Calu3 (cell line): ENCODE data around the gene FAM131C. TPM values are rescaled to one million over a fixed set of nuclear protein-coding genes. Genes with fewer than 3 reads are reported as not detected.
"Not testable (repeated sequence)": the region's sequence is repeated elsewhere in the genome, so short reads cannot be mapped to it uniquely, and the experiment has no call there.

Experiments
- BruUV-seq: library from RNA; stranded (reverse); fragments of 400-500 nt; replicated peaks from 2 replicates; lab custom pipeline; 2021; lab: Mats Ljungman, UMichigan
- CTCF ChIA-PET: fragments of 300-600 bp; sonication (Branson Sonifier 250); formaldehyde crosslinking; loops from one replicate; lab custom pipeline; 2022; ENCODE audit warnings: antibody characterized with exemption; lab: Charles Lee
- DNase-seq: peaks from one replicate; pipeline ENCODE4 v3.0.0; 2022
- H3K27ac Mint-ChIP-seq: one replicate; pipeline ENCODE4 v1.8.0; 2022; ENCODE audit warnings: mixed read lengths; ENCODE audit not compliant: unreplicated experiment
- H3K27me3 Mint-ChIP-seq: one replicate; pipeline ENCODE4 v1.8.0; 2022; ENCODE audit warnings: mixed read lengths; ENCODE audit not compliant: unreplicated experiment
- H3K36me3 Mint-ChIP-seq: one replicate; pipeline ENCODE4 v1.8.0; 2022; ENCODE audit warnings: mild to moderate bottlenecking, moderate library complexity, mixed read lengths; ENCODE audit not compliant: insufficient read depth, unreplicated experiment
- H3K4me1 Mint-ChIP-seq: one replicate; pipeline ENCODE4 v1.8.0; 2022; ENCODE audit warnings: mild to moderate bottlenecking, low read depth, mixed read lengths; ENCODE audit not compliant: unreplicated experiment
- H3K4me3 Mint-ChIP-seq: one replicate; pipeline ENCODE4 v1.8.0; 2022; ENCODE audit warnings: mild to moderate bottlenecking, low read depth, moderate library complexity, mixed read lengths; ENCODE audit not compliant: unreplicated experiment
- H3K9me3 Mint-ChIP-seq: one replicate; pipeline ENCODE4 v1.8.0; 2022; ENCODE audit warnings: low read depth, mixed read lengths; ENCODE audit not compliant: unreplicated experiment
- CTCF ChIP-seq: fragments of 200-600 bp; IDR thresholded peaks from one replicate; pipeline ENCODE4 v1.8.0; 2022; ENCODE audit warnings: antibody characterized with exemption; ENCODE audit not compliant: unreplicated experiment
- intact Hi-C: fragments of 100-400 bp; cut with micrococcal nuclease; formaldehyde crosslinking; loops from one replicate; pipeline ENCODE4 v1.10.0; 2022; ENCODE audit not compliant: unreplicated experiment
- total RNA-seq: library from RNA; stranded (reverse); gene quantifications from 2 replicates; pipeline ENCODE4 v1.2.3, GENCODE V29; 2022

The FAM131C gene
- total RNA-seq, 1 experiment from 2014 or later = 0.94 TPM

GRCh38 chr1:16061266-16061665 lies 12.2 kb downstream of the FAM131C start:
- BruUV-seq = no TSS peak
- Mint-ChIP-seq H3K27me3 (peaks cover 49% of the 10 kb centered on the region), H3K27ac (no peak overlapping the region), H3K36me3 (no peaks in the 10 kb centered on the region), H3K4me1 (peaks cover 13% of the 10 kb centered on the region), H3K4me3 (no peak overlapping the region), H3K9me3 (no peaks in the 10 kb centered on the region)
- no peak for DNase-seq
- intact Hi-C loops = no loop called here
- no peak for TF ChIP-seq CTCF
- CTCF ChIA-PET = interaction anchor here (1.0 kb wide), 1 partner anchor 67 kb away, joined by 3 read pairs; no protein-coding TSS in a partner anchor

- DNase-seq, H3K36me3 Mint-ChIP-seq, BruUV-seq, H3K4me1 Mint-ChIP-seq, H3K4me3 Mint-ChIP-seq, intact Hi-C loops, CTCF ChIA-PET, H3K9me3 Mint-ChIP-seq, H3K27ac Mint-ChIP-seq: not testable (repeated sequence)
- peaks cover 26% of the 10 kb centered on the region for H3K27me3 Mint-ChIP-seq
These were observed 14.9 kb downstream of the FAM131C start for GRCh38 chr1:16058394-16059120.

- intact Hi-C loops = loop anchor here (2.0 kb wide), 1 partner anchor 25 kb away; no protein-coding TSS in a partner anchor
- H3K36me3 Mint-ChIP-seq, H3K27ac Mint-ChIP-seq, H3K9me3 Mint-ChIP-seq, DNase-seq, H3K4me3 Mint-ChIP-seq, H3K4me1 Mint-ChIP-seq, BruUV-seq: not testable (repeated sequence)
- H3K27me3 Mint-ChIP-seq = peaks cover 25% of the 10 kb centered on the region
- CTCF ChIA-PET = interaction anchor here (1.3 kb wide), 1 partner anchor 21 kb away, joined by 5 read pairs; no protein-coding TSS in a partner anchor
These were observed 16.0 kb downstream of the FAM131C start for GRCh38 chr1:16057314-16057915.

- not testable (repeated sequence) for H3K4me3 Mint-ChIP-seq, H3K27ac Mint-ChIP-seq, H3K4me1 Mint-ChIP-seq, BruUV-seq, H3K9me3 Mint-ChIP-seq, H3K36me3 Mint-ChIP-seq, DNase-seq
- CTCF ChIA-PET = interaction anchor here (1.3 kb wide), 1 partner anchor 20 kb away, joined by 5 read pairs; no protein-coding TSS in a partner anchor
- H3K27me3 Mint-ChIP-seq = peaks cover 25% of the 10 kb centered on the region
- intact Hi-C loops = loop anchor here (1.0 to 2.0 kb wide), 2 partner anchors 24 to 47 kb away; no protein-coding TSS in a partner anchor
These were observed 16.9 kb downstream of the FAM131C start for GRCh38 chr1:16056521-16056912.

- BruUV-seq = no TSS peak
- H3K4me3 Mint-ChIP-seq = no peak overlapping the region
- no peaks in the 10 kb centered on the region for H3K36me3 Mint-ChIP-seq
These were observed 17.6 kb downstream of the FAM131C start for GRCh38 chr1:16055613-16056520.

More at GRCh38 chr1:16055613-16056520, 17.6 kb downstream of the FAM131C start:
- Mint-ChIP-seq H3K27ac (no peak overlapping the region), H3K4me1 (no peaks in the 10 kb centered on the region), H3K9me3 (no peaks in the 10 kb centered on the region), H3K27me3 (peaks cover 18% of the 10 kb centered on the region)
- TF ChIP-seq CTCF = no peak
- CTCF ChIA-PET = no interaction called here
- intact Hi-C loops = loop anchor here (1.0 to 2.0 kb wide), 2 partner anchors 23 to 47 kb away; no protein-coding TSS in a partner anchor
- peak; percentile 88 for DNase-seq
